ENCODE measurements around the gene ELP1.

The ELP1 gene

DNA sequence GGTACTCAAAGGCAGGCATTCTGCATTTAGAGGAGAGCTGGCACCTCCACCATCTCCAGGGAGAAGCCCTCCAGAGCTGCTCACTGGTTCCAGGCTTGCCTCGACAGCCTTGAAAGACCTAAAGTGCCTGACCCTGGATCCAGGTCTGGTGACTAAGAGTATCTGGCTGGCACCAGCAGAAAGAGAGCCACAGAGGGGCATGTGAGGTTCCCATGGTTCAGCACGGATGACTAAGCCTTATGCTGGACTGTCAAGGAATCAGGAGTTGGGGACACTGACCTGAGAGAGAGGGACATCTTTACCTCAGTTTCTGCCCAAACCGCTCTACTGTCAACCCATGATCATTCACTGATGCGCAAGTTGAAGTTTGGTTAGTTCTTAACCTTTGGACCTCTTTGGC, 68.9 kb downstream of the ELP1 start:
- Histone ChIP-seq H3K27ac (ENCODE audit: low read depth, low read length, poor library complexity, severe bottlenecking) (no peak overlapping the region), H3K27me3 (ENCODE audit: insufficient read depth, low read length) (no peaks in the 10 kb centered on the region), H3K9ac (ENCODE audit: low read length) (no peak overlapping the region), H3K9me2 (ENCODE audit: low read depth, low read length) (no peaks in the 10 kb centered on the region), H2AFZ (ENCODE audit: low read length) (no peak overlapping the region), H3K9me3 (ENCODE audit: low read length) (no peaks in the 10 kb centered on the region), H4K20me1 (ENCODE audit: insufficient read depth, low read length) (no peaks in the 10 kb centered on the region), H3K4me3 (ENCODE audit: low read depth, low read length, poor library complexity, severe bottlenecking) (no peak overlapping the region), H3F3A (ENCODE audit: insufficient read depth, low read length) (no peaks in the 10 kb centered on the region), H3K36me3 (ENCODE audit: insufficient read depth, low read length) (peaks cover 6% of the 10 kb centered on the region; the same call in 1 of the 2 replicates), H3K4me1 (ENCODE audit: insufficient read depth, low read length, severe bottlenecking) (no peaks in the 10 kb centered on the region), H3K4me2 (ENCODE audit: low read length) (no peak overlapping the region), H3K79me2 (ENCODE audit: insufficient read depth, low read length) (no peaks in the 10 kb centered on the region)
- TF ChIP-seq, protein P1, sequence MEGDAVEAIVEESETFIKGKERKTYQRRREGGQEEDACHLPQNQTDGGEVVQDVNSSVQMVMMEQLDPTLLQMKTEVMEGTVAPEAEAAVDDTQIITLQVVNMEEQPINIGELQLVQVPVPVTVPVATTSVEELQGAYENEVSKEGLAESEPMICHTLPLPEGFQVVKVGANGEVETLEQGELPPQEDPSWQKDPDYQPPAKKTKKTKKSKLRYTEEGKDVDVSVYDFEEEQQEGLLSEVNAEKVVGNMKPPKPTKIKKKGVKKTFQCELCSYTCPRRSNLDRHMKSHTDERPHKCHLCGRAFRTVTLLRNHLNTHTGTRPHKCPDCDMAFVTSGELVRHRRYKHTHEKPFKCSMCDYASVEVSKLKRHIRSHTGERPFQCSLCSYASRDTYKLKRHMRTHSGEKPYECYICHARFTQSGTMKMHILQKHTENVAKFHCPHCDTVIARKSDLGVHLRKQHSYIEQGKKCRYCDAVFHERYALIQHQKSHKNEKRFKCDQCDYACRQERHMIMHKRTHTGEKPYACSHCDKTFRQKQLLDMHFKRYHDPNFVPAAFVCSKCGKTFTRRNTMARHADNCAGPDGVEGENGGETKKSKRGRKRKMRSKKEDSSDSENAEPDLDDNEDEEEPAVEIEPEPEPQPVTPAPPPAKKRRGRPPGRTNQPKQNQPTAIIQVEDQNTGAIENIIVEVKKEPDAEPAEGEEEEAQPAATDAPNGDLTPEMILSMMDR (IDR thresholded peaks at IDR 0.05; ENCODE audit: low read length) = no peak
- no peak for TF ChIP-seq EZH2 (IDR thresholded peaks at IDR 0.05; ENCODE audit: borderline replicate concordance, low read length)

DNA sequence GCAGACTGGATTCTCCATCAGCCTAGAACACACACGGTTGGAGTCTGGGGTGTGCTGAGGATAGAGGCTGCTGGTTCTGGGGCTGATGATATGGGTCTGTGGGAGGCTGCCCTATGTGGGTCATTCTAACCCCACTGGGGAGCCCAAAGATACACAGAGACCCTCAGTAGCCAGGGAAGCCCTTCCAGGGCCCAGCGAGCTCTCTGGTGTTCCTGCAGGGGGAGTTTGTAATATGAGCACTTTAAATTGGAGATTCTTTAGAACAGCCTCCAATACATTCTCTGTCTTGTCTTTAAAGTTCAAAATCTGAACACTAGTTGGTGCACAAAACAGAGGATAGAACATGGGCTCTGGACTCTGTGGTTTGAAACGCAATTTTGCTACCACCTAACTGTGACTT, 69.5 kb downstream of the ELP1 start:
- H3K27me3 ChIP-seq (ENCODE audit: insufficient read depth, low read length) = no peaks in the 10 kb centered on the region
- H2AFZ ChIP-seq (ENCODE audit: low read length) = no peak overlapping the region
- H3K4me2 ChIP-seq (ENCODE audit: low read length) = no peak overlapping the region
- no peaks in the 10 kb centered on the region for H4K20me1 ChIP-seq (ENCODE audit: insufficient read depth, low read length)
- peaks cover 6% of the 10 kb centered on the region; the same call in 1 of the 2 replicates for H3K36me3 ChIP-seq (ENCODE audit: insufficient read depth, low read length)
- H3K9me3 ChIP-seq (ENCODE audit: low read length) = no peaks in the 10 kb centered on the region
- no peak overlapping the region for H3K9ac ChIP-seq (ENCODE audit: low read length)
- no peak overlapping the region for H3K27ac ChIP-seq (ENCODE audit: low read depth, low read length, poor library complexity, severe bottlenecking)
- no peaks in the 10 kb centered on the region for H3K79me2 ChIP-seq (ENCODE audit: insufficient read depth, low read length)
- no peaks in the 10 kb centered on the region for H3K4me1 ChIP-seq (ENCODE audit: insufficient read depth, low read length, severe bottlenecking)
- TF ChIP-seq, protein P1 (IDR thresholded peaks at IDR 0.05; ENCODE audit: low read length) = no peak
- no peak for TF ChIP-seq EZH2 (IDR thresholded peaks at IDR 0.05; ENCODE audit: borderline replicate concordance, low read length)
- H3K4me3 ChIP-seq (ENCODE audit: low read depth, low read length, poor library complexity, severe bottlenecking) = no peak overlapping the region
- H3F3A ChIP-seq (ENCODE audit: insufficient read depth, low read length) = no peaks in the 10 kb centered on the region
- H3K9me2 ChIP-seq (ENCODE audit: low read depth, low read length) = no peaks in the 10 kb centered on the region

DNA sequence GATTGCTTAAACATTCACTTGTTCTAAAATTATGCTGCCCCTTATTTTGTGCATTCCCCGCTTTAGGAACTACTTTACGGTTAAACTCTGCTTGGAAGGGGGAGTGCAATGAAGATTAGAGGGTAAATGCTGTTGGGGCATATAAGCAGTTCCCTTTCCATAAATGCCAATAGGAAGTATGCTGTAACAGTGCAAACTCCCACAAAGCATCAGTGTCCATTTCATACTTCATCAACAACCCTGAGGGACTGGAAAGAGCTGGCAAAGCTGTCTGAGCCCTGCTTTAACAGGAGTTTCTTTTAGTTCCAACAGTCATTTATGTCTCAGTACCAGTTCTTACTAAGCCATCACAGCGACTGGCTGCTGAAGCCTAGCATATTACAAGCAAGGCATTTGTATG, 70.0 kb downstream of the ELP1 start:
- Histone ChIP-seq H3K4me3 (ENCODE audit: low read depth, low read length, poor library complexity, severe bottlenecking) (no peak overlapping the region), H2AFZ (ENCODE audit: low read length) (no peak overlapping the region), H4K20me1 (ENCODE audit: insufficient read depth, low read length) (no peaks in the 10 kb centered on the region), H3K79me2 (ENCODE audit: insufficient read depth, low read length) (no peaks in the 10 kb centered on the region), H3F3A (ENCODE audit: insufficient read depth, low read length) (no peaks in the 10 kb centered on the region), H3K9me3 (ENCODE audit: low read length) (no peaks in the 10 kb centered on the region), H3K27ac (ENCODE audit: low read depth, low read length, poor library complexity, severe bottlenecking) (no peak overlapping the region), H3K27me3 (ENCODE audit: insufficient read depth, low read length) (no peaks in the 10 kb centered on the region), H3K4me1 (ENCODE audit: insufficient read depth, low read length, severe bottlenecking) (no peaks in the 10 kb centered on the region), H3K36me3 (ENCODE audit: insufficient read depth, low read length) (peaks cover 1% of the 10 kb centered on the region; the same call in 1 of the 2 replicates), H3K9me2 (ENCODE audit: low read depth, low read length) (no peaks in the 10 kb centered on the region), H3K9ac (ENCODE audit: low read length) (no peak overlapping the region), H3K4me2 (ENCODE audit: low read length) (no peak overlapping the region)
- TF ChIP-seq, protein P1 (IDR thresholded peaks at IDR 0.05; ENCODE audit: low read length) = no peak
- no peak for TF ChIP-seq EZH2 (IDR thresholded peaks at IDR 0.05; ENCODE audit: borderline replicate concordance, low read length)
